HL-60 (cell line): ENCODE results near the gene AGMO.

Experiments
- DNase-seq, 2 experiments: peaks; one replicate each; pipeline ENCODE4 v3.0.0-alpha.2; 2010 to 2020; ENCODE audit warnings: low read depth in 1 of 2, low spot score in 1 of 2
- H3K27ac ChIP-seq: fragments of 250-450 bp; sonication (Bioruptor Pico); replicated peaks from 2 replicates; pipeline ENCODE4 v1.5.1; 2020; ENCODE audit warnings: mild to moderate bottlenecking, moderate library complexity
- H3K27me3 ChIP-seq: fragments of 250-450 bp; sonication (Bioruptor Pico); 2 replicates; pipeline ENCODE4 v1.5.1; 2021; ENCODE audit warnings: mild to moderate bottlenecking, moderate library complexity; ENCODE audit not compliant: insufficient read depth, poor library complexity, severe bottlenecking
- H3K4me3 ChIP-seq: replicated peaks from 2 replicates; pipeline ENCODE4 v1.5.1; 2011; ENCODE audit warnings: mild to moderate bottlenecking, control low read depth, low read length; ENCODE audit not compliant: insufficient read depth
- CTCF ChIP-seq: IDR thresholded peaks from one replicate; pipeline ENCODE4 v1.5.1; 2011; ENCODE audit warnings: low read length, control low read depth, inconsistent platforms; ENCODE audit not compliant: insufficient read depth
- GABPA ChIP-seq: IDR thresholded peaks from 2 replicates; pipeline ENCODE4 v1.6.1; 2012; ENCODE audit warnings: low read depth
- POLR2AphosphoS5 ChIP-seq: IDR thresholded peaks from 2 replicates; pipeline ENCODE4 v1.6.1; 2012; ENCODE audit warnings: low read depth
- REST ChIP-seq: IDR thresholded peaks from 2 replicates; pipeline ENCODE4 v1.6.1; 2012; ENCODE audit warnings: low read depth; ENCODE audit not compliant: insufficient replicate concordance
- SPI1 ChIP-seq: IDR thresholded peaks from 2 replicates; pipeline ENCODE4 v1.6.1; 2012; ENCODE audit warnings: low read depth, mild to moderate bottlenecking, borderline replicate concordance

Gene AGMO

GRCh38 chr7:15159261-15159660, 402.6 kb downstream of the AGMO start:
- Histone ChIP-seq H3K4me3 (no peak overlapping the region), H3K27ac (no peak overlapping the region), H3K27me3 (no peaks in the 10 kb centered on the region)
- no peak for DNase-seq
- no peak for TF ChIP-seq SPI1
- TF ChIP-seq REST: no peak
- TF ChIP-seq GABPA: no peak
- no peak for TF ChIP-seq POLR2AphosphoS5
- no peak for TF ChIP-seq CTCF

- TF ChIP-seq POLR2AphosphoS5: no peak
- TF ChIP-seq REST: no peak
- no peak for TF ChIP-seq SPI1
- no peak for TF ChIP-seq CTCF
- no peak for TF ChIP-seq GABPA
- DNase-seq: no peak
These were observed 403.5 kb downstream of the AGMO start for GRCh38 chr7:15158141-15158810.

More at GRCh38 chr7:15158141-15158810, 403.5 kb downstream of the AGMO start:
- Histone ChIP-seq H3K27me3 (no peaks in the 10 kb centered on the region), H3K27ac (no peak overlapping the region), H3K4me3 (no peak overlapping the region)
